Endodermal cell (in vitro differentiated cells): ENCODE measurements around the gene EYA2. TPM values are rescaled to one million over a fixed set of nuclear protein-coding genes. Genes with fewer than 3 reads are reported as not detected.

ENCODE experiments used
- DNase-seq: peaks from one replicate; pipeline ENCODE4 v3.0.0-alpha.2; 2017
- H3K27ac ChIP-seq: 2 replicates; pipeline ENCODE4 v1.5.1; 2013; ENCODE audit warnings: mild to moderate bottlenecking, low read depth, low read length, moderate library complexity
- H3K27me3 ChIP-seq: 2 replicates; pipeline ENCODE4 v1.6.1; 2013; ENCODE audit warnings: mild to moderate bottlenecking, low read length, moderate library complexity; ENCODE audit not compliant: insufficient read depth, control insufficient read depth, poor library complexity, severe bottlenecking
- H3K36me3 ChIP-seq: 2 replicates; pipeline ENCODE4 v1.7.0; 2013; ENCODE audit warnings: mild to moderate bottlenecking, low read length, moderate library complexity; ENCODE audit not compliant: control insufficient read depth, insufficient read depth
- H3K4me1 ChIP-seq: one replicate; pipeline ENCODE4 v1.7.0; 2013; ENCODE audit warnings: low read length; ENCODE audit not compliant: control insufficient read depth, insufficient read depth
- H3K4me3 ChIP-seq: 2 replicates; pipeline ENCODE4 v1.5.1; 2013; ENCODE audit warnings: mild to moderate bottlenecking, low read length, moderate library complexity
- H3K9ac ChIP-seq: 2 replicates; pipeline ENCODE4 v1.6.1; 2013; ENCODE audit warnings: mild to moderate bottlenecking, low read length, moderate library complexity; ENCODE audit not compliant: poor library complexity, severe bottlenecking; ENCODE audit errors: extremely low read depth
- H3K9me3 ChIP-seq: 2 replicates; pipeline ENCODE4 v1.6.1; 2013; ENCODE audit warnings: mild to moderate bottlenecking, low read length, moderate library complexity; ENCODE audit not compliant: control insufficient read depth
- H3K27ac Mint-ChIP-seq: 2 replicates; pipeline ENCODE4 v1.8.0; 2020; ENCODE audit warnings: mixed read lengths
- H3K27me3 Mint-ChIP-seq: 2 replicates; pipeline ENCODE4 v1.8.0; 2021; ENCODE audit warnings: mild to moderate bottlenecking, mixed read lengths; ENCODE audit not compliant: insufficient read depth
- H3K36me3 Mint-ChIP-seq: 2 replicates; pipeline ENCODE4 v1.8.0; 2020; ENCODE audit warnings: low read depth, mixed read lengths
- H3K4me1 Mint-ChIP-seq: 2 replicates; pipeline ENCODE4 v1.8.0; 2020; ENCODE audit warnings: mixed read lengths
- H3K4me3 Mint-ChIP-seq: 2 replicates; pipeline ENCODE4 v1.8.0; 2020; ENCODE audit warnings: mild to moderate bottlenecking, moderate library complexity, mixed read lengths
- H3K9me3 Mint-ChIP-seq: 2 replicates; pipeline ENCODE4 v1.8.0; 2020; ENCODE audit warnings: mild to moderate bottlenecking, mixed read lengths
- CTCF ChIP-seq: fragments of 200-600 bp; sonication (generic); conservative IDR thresholded peaks from 2 replicates; pipeline ENCODE4 v1.5.0; 2021; ENCODE audit warnings: antibody characterized with exemption, mild to moderate bottlenecking
- WGBS, 2 experiments: methylation state at CpG; one replicate each; pipeline versions ENCODE4 v1.1.5 to v1.1.7; 2013; ENCODE audit warnings: missing lambda C conversion rate in 2 of 2, mixed read lengths in 1 of 2; ENCODE audit not compliant: insufficient coverage in 1 of 2, insufficient read length in 1 of 2; 5-methylcytosine and 5-hydroxymethylcytosine counted together
- total RNA-seq, 2 donors: library from RNA; stranded (reverse); fragmentation: NEBNext Ultra II Directional in 1 of 2; extraction: Animal tissue kit (Norgen Biotek cat#: 25700) in 1 of 2; gene quantifications; 2 replicates in 1 of 2; 3 replicates in 1 of 2; pipeline ENCODE4 v1.2.1, GENCODE V29; 2021

Gene EYA2
- total RNA-seq, 2 donors from 2014 or later, result 9.1 to 18.0 TPM

- H3K27ac ChIP-seq, result peak overlapping the region; percentile 35
- Mint-ChIP-seq H3K4me3 (no peak overlapping the region), H3K27ac (no peak overlapping the region), H3K4me1 (no peaks in the 10 kb centered on the region), H3K36me3 (peaks cover 48% of the 10 kb centered on the region), H3K27me3 (peaks cover 3% of the 10 kb centered on the region), H3K9me3 (peaks cover 27% of the 10 kb centered on the region)
- no peak overlapping the region for H3K9ac ChIP-seq
- TF ChIP-seq CTCF, result no peak
- H3K4me3 ChIP-seq, result no peak overlapping the region
- peaks cover 23% of the 10 kb centered on the region for H3K9me3 ChIP-seq
- no peaks in the 10 kb centered on the region for H3K4me1 ChIP-seq
- no peaks in the 10 kb centered on the region for H3K27me3 ChIP-seq
- H3K36me3 ChIP-seq, result peaks cover 55% of the 10 kb centered on the region
- no peak for DNase-seq
- WGBS, 2 experiments, result 84 to 85% methylated on average over 2 of the region's 2 CpGs
Observed at GRCh38 chr20:47063407-47063806, 168.8 kb downstream of the EYA2 start.

- Histone ChIP-seq H3K9me3 (peaks cover 27% of the 10 kb centered on the region), H3K27ac (peak overlapping the region; percentile 35), H3K36me3 (peaks cover 51% of the 10 kb centered on the region), H3K27me3 (no peaks in the 10 kb centered on the region), H3K9ac (no peak overlapping the region), H3K4me3 (no peak overlapping the region), H3K4me1 (no peaks in the 10 kb centered on the region)
- peak; percentile 57 for TF ChIP-seq CTCF
- Mint-ChIP-seq H3K4me3 (no peak overlapping the region), H3K36me3 (peaks cover 48% of the 10 kb centered on the region), H3K4me1 (no peaks in the 10 kb centered on the region), H3K27me3 (peaks cover 3% of the 10 kb centered on the region), H3K27ac (no peak overlapping the region), H3K9me3 (peaks cover 31% of the 10 kb centered on the region)
- DNase-seq, result no peak
- 91 to 100% methylated on average over 3 of the region's 3 CpGs for WGBS, 2 experiments
Observed at GRCh38 chr20:47063808-47064207, 169.2 kb downstream of the EYA2 start.

- Mint-ChIP-seq H3K36me3 (peaks cover 41% of the 10 kb centered on the region), H3K4me1 (no peaks in the 10 kb centered on the region), H3K27ac (no peak overlapping the region), H3K9me3 (peaks cover 36% of the 10 kb centered on the region), H3K4me3 (no peak overlapping the region), H3K27me3 (peaks cover 3% of the 10 kb centered on the region)
- Histone ChIP-seq H3K4me1 (no peaks in the 10 kb centered on the region), H3K27ac (no peak overlapping the region), H3K9me3 (peaks cover 29% of the 10 kb centered on the region), H3K4me3 (peak overlapping the region; percentile 51), H3K9ac (no peak overlapping the region), H3K36me3 (peaks cover 48% of the 10 kb centered on the region), H3K27me3 (no peaks in the 10 kb centered on the region)
- TF ChIP-seq CTCF, result no peak
- DNase-seq, result no peak
- WGBS, 2 experiments, result 81 to 91% methylated on average over 3 to 4 of the region's 4 CpGs
Observed at GRCh38 chr20:47066484-47067270, 172.0 kb downstream of the EYA2 start.
